SU-DHL-6 (cell line): ENCODE measurements around the gene CSF1R.

Source experiments
- H2AFZ ChIP-seq: fragments of 200-600 bp; sonication (generic); 2 replicates; pipeline ENCODE4 v1.6.1; 2014; ENCODE audit warnings: low read depth, mild to moderate bottlenecking, moderate library complexity, mixed read lengths, antibody characterized with exemption, low read length; ENCODE audit not compliant: severe bottlenecking
- H3F3A ChIP-seq: fragments of 200-600 bp; shearing (Covaris generic); 2 replicates; pipeline ENCODE4 v1.6.0; 2016; ENCODE audit warnings: antibody characterized with exemption, mild to moderate bottlenecking; ENCODE audit not compliant: insufficient read depth
- H3K27ac ChIP-seq: fragments of 200-600 bp; sonication (generic); 2 replicates; pipeline ENCODE4 v1.5.1; 2016; ENCODE audit warnings: low read depth, mild to moderate bottlenecking, low read length, moderate library complexity, mixed read lengths
- H3K27me3 ChIP-seq: fragments of 200-600 bp; sonication (generic), shearing (Covaris generic); 2 replicates; pipeline ENCODE4 v1.6.0; 2014; ENCODE audit warnings: mild to moderate bottlenecking, low read length
- H3K36me3 ChIP-seq: fragments of 200-600 bp; sonication (generic); 2 replicates; pipeline ENCODE4 v1.6.1; 2014; ENCODE audit warnings: mild to moderate bottlenecking, low read length, mixed read lengths
- H3K4me2 ChIP-seq: fragments of 300-600, 200-600 bp; shearing (Covaris generic), sonication (generic); 2 replicates; pipeline ENCODE4 v1.6.0; 2014; ENCODE audit warnings: low read length, low read depth, mild to moderate bottlenecking; ENCODE audit not compliant: poor library complexity, severe bottlenecking
- H3K4me3 ChIP-seq: fragments of 200-600 bp; sonication (generic); 2 replicates; pipeline ENCODE4 v1.5.1; 2014; ENCODE audit warnings: antibody characterized with exemption, low read length, mild to moderate bottlenecking, mixed read lengths; ENCODE audit not compliant: insufficient read depth, poor library complexity, severe bottlenecking
- H3K79me2 ChIP-seq: fragments of 200-600 bp; sonication (generic); 2 replicates; pipeline ENCODE4 v1.6.1; 2014; ENCODE audit warnings: mild to moderate bottlenecking, low read length, moderate library complexity; ENCODE audit not compliant: insufficient read depth
- H3K9ac ChIP-seq: fragments of 200-600 bp; sonication (generic); 2 replicates; pipeline ENCODE4 v1.7.0; 2014; ENCODE audit warnings: mild to moderate bottlenecking, low read length
- H3K9me2 ChIP-seq: fragments of 200-600 bp; sonication (generic); replicated peaks from 2 replicates; pipeline ENCODE4 v1.6.1; 2014; ENCODE audit warnings: low read length; ENCODE audit not compliant: insufficient read depth
- H3K9me3 ChIP-seq: fragments of 200-600 bp; sonication (generic); 2 replicates; pipeline ENCODE4 v1.6.1; 2014; ENCODE audit warnings: low read length, mixed read lengths; ENCODE audit not compliant: insufficient read depth
- H4K20me1 ChIP-seq: fragments of 200-600 bp; sonication (generic); 2 replicates; pipeline ENCODE4 v1.6.1; 2014; ENCODE audit warnings: low read depth, mild to moderate bottlenecking, antibody characterized with exemption, low read length, moderate library complexity, mixed read lengths
- CTCF ChIP-seq: fragments of 200-600 bp; sonication (generic); IDR thresholded peaks from one replicate; pipeline ENCODE4 v1.5.1; 2017; ENCODE audit warnings: antibody characterized with exemption, mild to moderate bottlenecking, low read length, moderate library complexity; ENCODE audit not compliant: insufficient read depth, poor library complexity, severe bottlenecking
- EZH2phosphoT487 ChIP-seq: fragments of 200-600 bp; sonication (generic), shearing (Covaris generic); conservative IDR thresholded peaks from 2 replicates; pipeline ENCODE4 v1.6.1; 2018; ENCODE audit warnings: mild to moderate bottlenecking, antibody characterized with exemption, low read length, moderate library complexity, mixed read lengths

Gene CSF1R

GRCh38 chr5:150120617-150121447 is 34.5 kb upstream of the CSF1R start:
- TF ChIP-seq CTCF = no peak
- TF ChIP-seq EZH2phosphoT487 = no peak
- no peaks in the 10 kb centered on the region for H3K9me3 ChIP-seq
- no peak overlapping the region for H3K9ac ChIP-seq
- no peak overlapping the region for H3K4me3 ChIP-seq
- H3K27ac ChIP-seq = no peak overlapping the region
- H3K4me2 ChIP-seq = no peak overlapping the region
- H3K79me2 ChIP-seq = no peaks in the 10 kb centered on the region
- no peak overlapping the region for H2AFZ ChIP-seq
- H4K20me1 ChIP-seq = no peaks in the 10 kb centered on the region
- no peaks in the 10 kb centered on the region for H3K27me3 ChIP-seq
- no peaks in the 10 kb centered on the region for H3K36me3 ChIP-seq
- no peaks in the 10 kb centered on the region for H3F3A ChIP-seq
- H3K9me2 ChIP-seq = no peaks in the 10 kb centered on the region

GRCh38 chr5:150120062-150120441 is 33.7 kb upstream of the CSF1R start:
- Histone ChIP-seq H3K9me3 (no peaks in the 10 kb centered on the region), H3K27me3 (no peaks in the 10 kb centered on the region), H2AFZ (no peak overlapping the region), H3K4me2 (no peak overlapping the region), H3K79me2 (no peaks in the 10 kb centered on the region), H3K36me3 (no peaks in the 10 kb centered on the region), H3K27ac (no peak overlapping the region), H3F3A (no peaks in the 10 kb centered on the region), H3K9ac (no peak overlapping the region), H3K9me2 (no peaks in the 10 kb centered on the region), H4K20me1 (no peaks in the 10 kb centered on the region), H3K4me3 (no peak overlapping the region)
- TF ChIP-seq CTCF (no peak), EZH2phosphoT487 (no peak)

GRCh38 chr5:150119421-150120061 is 33.2 kb upstream of the CSF1R start:
- no peak overlapping the region for H3K4me2 ChIP-seq
- H3K36me3 ChIP-seq = no peaks in the 10 kb centered on the region
- no peaks in the 10 kb centered on the region for H3K9me3 ChIP-seq
- H3K27ac ChIP-seq = no peak overlapping the region
- H3K4me3 ChIP-seq = no peak overlapping the region
- no peaks in the 10 kb centered on the region for H4K20me1 ChIP-seq
- no peak overlapping the region for H2AFZ ChIP-seq
- no peaks in the 10 kb centered on the region for H3K27me3 ChIP-seq
- H3K9ac ChIP-seq = no peak overlapping the region
- H3K79me2 ChIP-seq = no peaks in the 10 kb centered on the region
- no peaks in the 10 kb centered on the region for H3K9me2 ChIP-seq
- TF ChIP-seq CTCF (no peak), EZH2phosphoT487 (no peak)
- no peaks in the 10 kb centered on the region for H3F3A ChIP-seq
